Adipocyte (in vitro differentiated cells): Measurements from ENCODE around the gene DAB1.
A peak's percentile ranks its signal among the peaks of the same experiment; 100 is the strongest.

Experiments
- DNase-seq: peaks from one replicate; pipeline ENCODE4 v3.0.0-alpha.2; 2015; ENCODE audit warnings: low read depth
- H3K27me3 ChIP-seq: replicated peaks from 2 replicates; pipeline ENCODE4 v1.7.0; 2013; ENCODE audit warnings: mild to moderate bottlenecking, low read length, moderate library complexity; ENCODE audit not compliant: control insufficient read depth, insufficient read depth
- H3K36me3 ChIP-seq: 2 replicates; pipeline ENCODE4 v1.7.0; 2013; ENCODE audit warnings: low read length, mild to moderate bottlenecking, moderate library complexity; ENCODE audit not compliant: control insufficient read depth, insufficient read depth, severe bottlenecking
- H3K4me1 ChIP-seq: 2 replicates; pipeline ENCODE4 v1.7.0; 2013; ENCODE audit warnings: mild to moderate bottlenecking, low read length, moderate library complexity; ENCODE audit not compliant: control insufficient read depth, insufficient read depth
- H3K4me3 ChIP-seq: 2 replicates; pipeline ENCODE4 v1.7.0; 2013; ENCODE audit warnings: mild to moderate bottlenecking, low read length, moderate library complexity
- H3K9ac ChIP-seq: 2 replicates; pipeline ENCODE4 v1.7.0; 2013; ENCODE audit warnings: mild to moderate bottlenecking, low read length, moderate library complexity
- H3K9me3 ChIP-seq: 2 replicates; pipeline ENCODE4 v1.7.0; 2013; ENCODE audit warnings: mild to moderate bottlenecking, low read length, moderate library complexity; ENCODE audit not compliant: control insufficient read depth

Gene DAB1

GRCh38 chr1:56967900-56968832 lies 455.7 kb downstream of the DAB1 start:
- DNase-seq, result peak; percentile 13
- Histone ChIP-seq H3K4me1 (no peaks in the 10 kb centered on the region), H3K9ac (no peak overlapping the region), H3K4me3 (no peak overlapping the region), H3K9me3 (no peaks in the 10 kb centered on the region), H3K36me3 (no peaks in the 10 kb centered on the region), H3K27me3 (no peaks in the 10 kb centered on the region)

- H3K27me3 ChIP-seq, result no peaks in the 10 kb centered on the region
- no peak overlapping the region for H3K9ac ChIP-seq
- H3K36me3 ChIP-seq, result no peaks in the 10 kb centered on the region
- no peak for DNase-seq
- no peaks in the 10 kb centered on the region for H3K4me1 ChIP-seq
- no peak overlapping the region for H3K4me3 ChIP-seq
- H3K9me3 ChIP-seq, result no peaks in the 10 kb centered on the region
Measured at GRCh38 chr1:56967355-56967754, 456.5 kb downstream of the DAB1 start.

- Histone ChIP-seq H3K9me3 (no peaks in the 10 kb centered on the region), H3K9ac (no peak overlapping the region), H3K36me3 (no peaks in the 10 kb centered on the region), H3K4me1 (no peaks in the 10 kb centered on the region), H3K27me3 (no peaks in the 10 kb centered on the region), H3K4me3 (no peak overlapping the region)
- no peak for DNase-seq
Measured at GRCh38 chr1:56966698-56966999, 457.2 kb downstream of the DAB1 start.

- Histone ChIP-seq H3K9me3 (no peaks in the 10 kb centered on the region), H3K4me3 (no peak within 1 kb of the TSS), H3K4me1 (no peaks in the 10 kb centered on the region), H3K27me3 (no peaks in the 10 kb centered on the region), H3K36me3 (no peaks in the 10 kb centered on the region), H3K9ac (no peak within 1 kb of the TSS)
- no peak for DNase-seq
Measured at GRCh38 chr1:56965916-56966697, 457.8 kb downstream of the DAB1 start, which contains the start of gene C8B. C8B (minus strand) TSS chr1:56966015; CDS start chr1:56965948, 67 bp downstream.

- H3K9me3 ChIP-seq, result no peaks in the 10 kb centered on the region
- no peaks in the 10 kb centered on the region for H3K27me3 ChIP-seq
- H3K4me1 ChIP-seq, result no peaks in the 10 kb centered on the region
- no peaks in the 10 kb centered on the region for H3K36me3 ChIP-seq
- no peak for DNase-seq
- no peak overlapping the region for H3K9ac ChIP-seq
- no peak overlapping the region for H3K4me3 ChIP-seq
Measured at GRCh38 chr1:56965191-56965590, 458.7 kb downstream of the DAB1 start.

GRCh38 chr1:56964349-56965017 lies 459.4 kb downstream of the DAB1 start:
- Histone ChIP-seq H3K36me3 (no peaks in the 10 kb centered on the region), H3K9me3 (no peaks in the 10 kb centered on the region), H3K4me3 (no peak overlapping the region), H3K27me3 (no peaks in the 10 kb centered on the region), H3K9ac (no peak overlapping the region), H3K4me1 (no peaks in the 10 kb centered on the region)
- no peak for DNase-seq

- H3K36me3 ChIP-seq, result no peaks in the 10 kb centered on the region
- peak; percentile 33 for DNase-seq
- H3K4me1 ChIP-seq, result peaks cover 1% of the 10 kb centered on the region
- H3K9ac ChIP-seq, result no peak overlapping the region
- no peak overlapping the region for H3K4me3 ChIP-seq
- H3K9me3 ChIP-seq, result no peaks in the 10 kb centered on the region
- no peaks in the 10 kb centered on the region for H3K27me3 ChIP-seq
Measured at GRCh38 chr1:56963667-56964066, 460.2 kb downstream of the DAB1 start.

GRCh38 chr1:56961426-56961825 lies 462.4 kb downstream of the DAB1 start:
- DNase-seq, result no peak

GRCh38 chr1:56958526-56958925 lies 465.3 kb downstream of the DAB1 start:
- Histone ChIP-seq H3K9me3 (no peaks in the 10 kb centered on the region), H3K27me3 (peaks cover 2% of the 10 kb centered on the region), H3K9ac (no peak overlapping the region), H3K4me1 (peaks cover 11% of the 10 kb centered on the region), H3K36me3 (no peaks in the 10 kb centered on the region), H3K4me3 (no peak overlapping the region)
- DNase-seq, result peak; percentile 36

More at GRCh38 chr1:56961426-56961825, 462.4 kb downstream of the DAB1 start:
- Histone ChIP-seq H3K4me1 (peaks cover 11% of the 10 kb centered on the region), H3K27me3 (no peaks in the 10 kb centered on the region), H3K9ac (no peak overlapping the region), H3K36me3 (no peaks in the 10 kb centered on the region), H3K4me3 (no peak overlapping the region), H3K9me3 (no peaks in the 10 kb centered on the region)

GRCh38 chr1:56957931-56958330 lies 465.9 kb downstream of the DAB1 start:
- Histone ChIP-seq H3K27me3 (peaks cover 2% of the 10 kb centered on the region), H3K4me1 (peaks cover 11% of the 10 kb centered on the region), H3K4me3 (no peak overlapping the region), H3K36me3 (no peaks in the 10 kb centered on the region), H3K9ac (no peak overlapping the region), H3K9me3 (no peaks in the 10 kb centered on the region)
- DNase-seq, result no peak

GRCh38 chr1:56954664-56955063 lies 469.2 kb downstream of the DAB1 start:
- no peak for DNase-seq
- no peak overlapping the region for H3K9ac ChIP-seq
- no peaks in the 10 kb centered on the region for H3K9me3 ChIP-seq
- no peaks in the 10 kb centered on the region for H3K36me3 ChIP-seq
- no peak overlapping the region for H3K4me3 ChIP-seq
- H3K4me1 ChIP-seq, result peaks cover 11% of the 10 kb centered on the region
- H3K27me3 ChIP-seq, result peaks cover 2% of the 10 kb centered on the region
